Transverse colon (tissue), 4 donors: ENCODE results near the gene GRM4. TPM values are rescaled to one million over a fixed set of nuclear protein-coding genes. Genes with fewer than 3 reads are reported as not detected.

ENCODE experiments used
- DNase-seq: peaks from one replicate; pipeline ENCODE4 v3.0.0-alpha.2; 2019
- H3K27ac ChIP-seq, 4 donors: fragments of 200-600 bp; sonication (generic); 2 replicates each; pipeline ENCODE4 v1.5.1; 2016 to 2018; ENCODE audit warnings: inconsistent platforms in 4 of 4
- H3K27me3 ChIP-seq: fragments of 200-600 bp; sonication (generic); 2 replicates; pipeline ENCODE4 v1.5.1; 2017; ENCODE audit warnings: inconsistent platforms
- H3K36me3 ChIP-seq, 4 donors: fragments of 200-600 bp; sonication (generic); 2 replicates each; pipeline ENCODE4 v1.5.1; 2017 to 2019; ENCODE audit warnings: inconsistent platforms in 4 of 4
- H3K4me1 ChIP-seq, 4 donors: fragments of 200-600 bp; sonication (generic); 2 replicates each; pipeline ENCODE4 v1.5.1; 2017 to 2020; ENCODE audit warnings: inconsistent platforms in 4 of 4
- H3K4me3 ChIP-seq, 4 donors: fragments of 200-600 bp; sonication (generic); 1 replicate in 1 of 4; 2 replicates in 3 of 4; pipeline versions ENCODE4 v1.5.1 to v1.6.1; 2017 to 2019; ENCODE audit warnings: inconsistent platforms in 4 of 4
- H3K9me3 ChIP-seq, 2 donors: fragments of 200-600 bp; sonication (generic); 2 replicates each; pipeline ENCODE4 v1.5.1; 2017 to 2019; ENCODE audit warnings: inconsistent platforms in 2 of 2
- EP300 ChIP-seq: sonication (generic); formaldehyde crosslinking; IDR thresholded peaks from one replicate; pipeline ENCODE4 v1.6.1; 2017; ENCODE audit warnings: antibody characterized with exemption, low read depth
- POLR2A ChIP-seq: fragments of 450-650 bp; IDR thresholded peaks from one replicate; pipeline ENCODE4 v1.6.1; 2016; ENCODE audit warnings: antibody characterized with exemption, mild to moderate bottlenecking, moderate library complexity
- POLR2AphosphoS5 ChIP-seq, 3 donors: sonication (generic); formaldehyde crosslinking; IDR thresholded peaks; one replicate each; pipeline ENCODE4 v1.6.1; 2016; ENCODE audit warnings: antibody characterized with exemption in 3 of 3
- WGBS, 2 donors: methylation state at CpG; one replicate each; pipeline ENCODE4 v1.1.5; 2018; ENCODE audit warnings: low coverage in 1 of 2; 5-methylcytosine and 5-hydroxymethylcytosine counted together
- in situ Hi-C, 4 donors: fragments of 200-750 bp; cut with MboI; loops; one replicate each; pipeline versions ENCODE4 v1.15.0 to v1.15.1; 2017; ENCODE audit warnings: low sequenced_read_pairs in 3 of 4, low pct_ligation_motif_present in 1 of 4, low pct_unique_long_range_greater_than_20kb in 1 of 4
- intact Hi-C: fragments of 100-400 bp; cut with DNase I; formaldehyde crosslinking; loops from one replicate; pipeline ENCODE4 v1.15.1; 2023; ENCODE audit warnings: low total_unique reads
- total RNA-seq, 4 donors: library from RNA; depleted of rRNA; stranded (reverse); fragments of >200 nt; gene quantifications; one replicate each; pipeline ENCODE4 v1.1.0, GENCODE V29; 2016
- TF ChIP-seq, protein P1 (sequence below), 5 experiments: fragments of 200-600 bp in 3 of 5; fragments of 450-650 bp in 2 of 5; sonication (generic) in 3 of 5; IDR thresholded peaks; 1 replicate in 2 of 5; 2 replicates in 3 of 5; pipeline ENCODE4 v1.5.1; 2016 to 2017; ENCODE audit warnings: antibody characterized with exemption in 5 of 5, inconsistent platforms in 3 of 5, mild to moderate bottlenecking in 2 of 5, moderate library complexity in 1 of 5

The GRM4 gene
- total RNA-seq, 4 donors from 2014 or later, result not detected

DNA sequence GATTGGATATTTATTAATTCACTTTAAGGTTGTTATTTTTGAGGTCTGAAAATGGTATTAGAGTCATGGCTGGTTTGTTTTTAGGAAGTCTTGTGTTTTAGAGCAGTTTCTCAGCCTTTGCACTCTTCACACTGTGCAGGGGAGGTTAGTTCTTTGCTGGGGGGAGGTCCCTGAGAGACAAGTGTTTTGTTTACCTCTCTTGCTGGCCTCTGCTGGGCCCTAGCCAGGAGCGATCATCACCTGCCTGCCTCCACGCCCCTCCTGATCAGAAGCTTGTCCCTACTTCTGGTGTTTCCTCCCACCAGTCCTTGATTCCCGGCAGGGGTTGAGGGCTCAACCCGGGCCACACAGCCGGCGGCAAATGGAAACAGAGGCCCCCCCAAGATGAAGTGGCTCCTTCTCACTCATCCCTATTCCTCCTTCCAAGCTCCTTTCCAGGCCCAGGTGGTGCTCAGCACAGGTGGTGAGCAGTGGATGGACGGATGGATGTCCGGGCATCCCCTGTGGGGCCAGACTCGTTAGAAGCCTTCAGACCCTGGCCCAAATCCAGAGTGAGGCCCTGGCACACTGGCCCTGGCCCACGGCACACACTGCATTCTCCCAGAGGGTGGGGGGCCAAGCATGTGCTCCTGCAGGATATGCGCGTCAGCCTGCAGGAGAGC is 51.3 kb downstream of the GRM4 start:
- Histone ChIP-seq H3K27me3 (peaks cover 27% of the 10 kb centered on the region), H3K27ac (no peak overlapping the region), H3K4me3 (no peak overlapping the region), H3K9me3 (no peaks in the 10 kb centered on the region), H3K36me3 (no peaks in the 10 kb centered on the region), H3K4me1 (no peaks in the 10 kb centered on the region)
- in situ Hi-C loops (no loop called here), intact Hi-C loops (no loop called here)
- DNase-seq, result no peak
- 30% methylated on average over 10 of the region's 12 CpGs; no CpG with 5 or more reads in 1 of the 2 donors for WGBS, 2 donors
- no peak for TF ChIP-seq EP300
- no peak for TF ChIP-seq POLR2AphosphoS5 (IDR thresholded peaks at IDR 0.05)
- TF ChIP-seq, protein P1, sequence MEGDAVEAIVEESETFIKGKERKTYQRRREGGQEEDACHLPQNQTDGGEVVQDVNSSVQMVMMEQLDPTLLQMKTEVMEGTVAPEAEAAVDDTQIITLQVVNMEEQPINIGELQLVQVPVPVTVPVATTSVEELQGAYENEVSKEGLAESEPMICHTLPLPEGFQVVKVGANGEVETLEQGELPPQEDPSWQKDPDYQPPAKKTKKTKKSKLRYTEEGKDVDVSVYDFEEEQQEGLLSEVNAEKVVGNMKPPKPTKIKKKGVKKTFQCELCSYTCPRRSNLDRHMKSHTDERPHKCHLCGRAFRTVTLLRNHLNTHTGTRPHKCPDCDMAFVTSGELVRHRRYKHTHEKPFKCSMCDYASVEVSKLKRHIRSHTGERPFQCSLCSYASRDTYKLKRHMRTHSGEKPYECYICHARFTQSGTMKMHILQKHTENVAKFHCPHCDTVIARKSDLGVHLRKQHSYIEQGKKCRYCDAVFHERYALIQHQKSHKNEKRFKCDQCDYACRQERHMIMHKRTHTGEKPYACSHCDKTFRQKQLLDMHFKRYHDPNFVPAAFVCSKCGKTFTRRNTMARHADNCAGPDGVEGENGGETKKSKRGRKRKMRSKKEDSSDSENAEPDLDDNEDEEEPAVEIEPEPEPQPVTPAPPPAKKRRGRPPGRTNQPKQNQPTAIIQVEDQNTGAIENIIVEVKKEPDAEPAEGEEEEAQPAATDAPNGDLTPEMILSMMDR (IDR thresholded peaks at IDR 0.05), result no peak
- TF ChIP-seq POLR2A, result no peak

DNA sequence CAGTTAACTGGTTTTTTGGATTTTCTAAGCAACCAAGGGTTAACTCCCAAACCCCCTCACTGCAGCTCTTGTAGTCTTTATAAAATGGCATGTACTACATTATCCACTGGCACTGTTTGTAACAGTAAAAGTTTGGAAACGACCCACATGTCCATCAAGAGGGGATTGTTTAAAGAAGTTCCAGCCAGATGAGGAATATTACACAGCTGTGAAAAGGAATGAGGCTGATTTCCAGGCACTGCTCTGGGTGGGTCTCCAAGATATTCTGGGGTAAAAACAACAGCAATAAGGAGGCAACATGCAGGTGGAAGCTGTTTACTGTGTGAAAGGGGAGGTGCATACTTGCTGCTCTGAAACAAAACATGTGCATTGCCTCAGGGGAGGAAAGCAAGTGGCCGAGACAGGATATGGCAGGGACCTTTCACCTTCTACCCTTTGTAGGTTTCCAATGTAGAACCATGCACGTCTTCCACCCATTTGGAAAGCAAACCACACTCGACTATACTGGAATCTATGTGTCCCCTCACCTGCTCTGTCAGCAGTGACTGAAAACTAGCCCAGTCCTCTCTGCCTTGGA is 51.9 kb downstream of the GRM4 start:
- TF ChIP-seq EP300, result no peak
- no peak for TF ChIP-seq POLR2A
- TF ChIP-seq, protein P1 (IDR thresholded peaks at IDR 0.05), result no peak
- TF ChIP-seq POLR2AphosphoS5 (IDR thresholded peaks at IDR 0.05), result no peak
- Histone ChIP-seq H3K27ac (no peak overlapping the region), H3K9me3 (no peaks in the 10 kb centered on the region), H3K27me3 (peaks cover 27% of the 10 kb centered on the region), H3K4me3 (no peak overlapping the region), H3K4me1 (no peaks in the 10 kb centered on the region), H3K36me3 (no peaks in the 10 kb centered on the region)
- WGBS, 2 donors, result 20 to 39% methylated on average over 1 to 4 of the region's 4 CpGs
- intact Hi-C loops, result no loop called here
- in situ Hi-C loops, result no loop called here
- no peak for DNase-seq

DNA sequence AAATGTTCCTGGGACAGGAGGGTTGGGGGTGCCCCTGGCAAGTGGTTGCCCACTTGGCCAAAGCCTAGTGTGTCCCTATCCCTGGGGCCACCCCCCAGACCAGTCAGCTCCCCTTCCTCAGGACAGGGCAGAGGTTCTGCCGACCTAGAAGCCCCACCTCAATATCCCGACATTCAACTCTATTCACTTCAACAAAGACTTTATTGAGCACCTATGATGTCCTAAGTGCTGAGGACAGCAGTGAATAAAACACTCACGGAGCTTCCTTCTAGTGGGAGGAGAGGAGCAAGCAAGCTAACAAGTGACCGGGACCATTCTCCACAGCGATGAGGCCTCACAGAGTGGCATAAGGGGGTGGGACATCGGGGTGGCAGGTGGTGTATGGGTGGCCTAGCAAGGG is 52.7 kb downstream of the GRM4 start:
- no peaks in the 10 kb centered on the region for H3K4me1 ChIP-seq
- in situ Hi-C loops (no loop called here), intact Hi-C loops (no loop called here)
- no peak overlapping the region for H3K4me3 ChIP-seq
- DNase-seq, result no peak
- WGBS, 2 donors, result 89% methylated on average over 6 of the region's 6 CpGs; no CpG with 5 or more reads in 1 of the 2 donors
- H3K27me3 ChIP-seq, result peaks cover 27% of the 10 kb centered on the region
- H3K36me3 ChIP-seq, result no peaks in the 10 kb centered on the region
- TF ChIP-seq POLR2AphosphoS5 (IDR thresholded peaks at IDR 0.05), result no peak
- TF ChIP-seq, protein P1 (IDR thresholded peaks at IDR 0.05), result no peak
- TF ChIP-seq POLR2A, result no peak
- no peak for TF ChIP-seq EP300
- H3K27ac ChIP-seq, result no peak overlapping the region
- H3K9me3 ChIP-seq, result no peaks in the 10 kb centered on the region

DNA sequence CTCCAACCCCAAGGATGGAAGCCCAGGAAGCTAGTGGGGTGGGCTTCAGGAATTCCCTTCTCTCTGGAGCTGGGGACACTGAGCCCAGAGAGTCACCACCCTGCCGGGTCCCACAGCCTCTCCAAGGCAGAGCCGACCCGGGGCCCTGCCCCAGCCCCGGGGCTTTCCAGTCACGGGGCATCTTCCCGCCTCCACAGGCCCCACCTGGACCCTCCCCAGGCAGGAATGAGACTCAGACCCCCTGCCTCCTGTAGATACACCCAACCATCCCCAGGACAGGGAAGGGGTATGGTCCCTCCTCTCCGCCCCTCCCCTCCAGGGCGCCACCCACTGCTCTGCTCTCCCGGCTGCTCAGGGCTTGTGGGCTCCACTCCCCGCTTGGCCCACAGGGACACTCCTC is 53.3 kb downstream of the GRM4 start:
- no peak overlapping the region for H3K27ac ChIP-seq
- H3K4me1 ChIP-seq, result no peaks in the 10 kb centered on the region
- in situ Hi-C loops (no loop called here), intact Hi-C loops (no loop called here)
- no peak for TF ChIP-seq POLR2A
- TF ChIP-seq, protein P1 (IDR thresholded peaks at IDR 0.05), result no peak
- no peak for TF ChIP-seq POLR2AphosphoS5 (IDR thresholded peaks at IDR 0.05)
- no peak for TF ChIP-seq EP300
- WGBS, 2 donors, result 73% methylated on average over 10 of the region's 10 CpGs; no CpG with 5 or more reads in 1 of the 2 donors
- peaks cover 27% of the 10 kb centered on the region for H3K27me3 ChIP-seq
- H3K36me3 ChIP-seq, result no peaks in the 10 kb centered on the region
- H3K4me3 ChIP-seq, result no peak overlapping the region
- H3K9me3 ChIP-seq, result no peaks in the 10 kb centered on the region
- DNase-seq, result no peak
